Gastrocnemius medialis (tissue), 4 donors: ENCODE results near the gene IFT80. TPM values are rescaled to one million over a fixed set of nuclear protein-coding genes. Genes with fewer than 3 reads are reported as not detected.

Experiments
- ATAC-seq, 2 donors: fragments of 150-250 bp; one replicate each; pipeline ENCODE4 v1.9.1; 2016
- DNase-seq, 2 donors: peaks; one replicate each; pipeline ENCODE4 v3.0.0-alpha.2; 2019
- H3K27ac ChIP-seq, 4 donors: fragments of 200-600 bp; sonication (generic); 1 replicate in 1 of 4; 2 replicates in 3 of 4; pipeline ENCODE4 v1.5.1; 2016 to 2018; ENCODE audit warnings: mild to moderate bottlenecking in 2 of 4, moderate library complexity in 1 of 4
- H3K27me3 ChIP-seq, 3 donors: fragments of 200-600 bp; sonication (generic) in 2 of 3; 1 replicate in 1 of 3; 2 replicates in 2 of 3; pipeline versions ENCODE4 v1.5.1 to v1.6.0; 2016 to 2019; ENCODE audit warnings: mild to moderate bottlenecking in 1 of 3, moderate library complexity in 1 of 3
- H3K36me3 ChIP-seq, 2 donors: fragments of 200-600 bp; sonication (generic) in 1 of 2; one replicate each; pipeline ENCODE4 v1.5.1; 2017 to 2018
- H3K4me1 ChIP-seq, 2 donors: fragments of 200-600 bp; sonication (generic) in 1 of 2; one replicate each; pipeline ENCODE4 v1.5.1; 2016 to 2017; ENCODE audit warnings: mild to moderate bottlenecking in 2 of 2
- H3K4me3 ChIP-seq, 4 donors: fragments of 200-600 bp; sonication (generic) in 3 of 4; 1 replicate in 1 of 4; 2 replicates in 3 of 4; pipeline ENCODE4 v1.5.1; 2016 to 2019; ENCODE audit warnings: mild to moderate bottlenecking in 2 of 4
- H3K9me3 ChIP-seq, 3 donors: fragments of 200-600 bp; sonication (generic) in 2 of 3; 1 replicate in 1 of 3; 2 replicates in 2 of 3; pipeline ENCODE4 v1.5.1; 2016 to 2019
- CTCF ChIP-seq, 5 experiments: fragments of 450-650 bp in 3 of 5; fragments of 200-600 bp in 2 of 5; sonication (generic) in 2 of 5; IDR thresholded peaks in 4 of 5; conservative IDR thresholded peaks in 1 of 5; 1 replicate in 4 of 5; 2 replicates in 1 of 5; pipeline ENCODE4 v1.5.1; 2016 to 2019; ENCODE audit warnings: antibody characterized with exemption in 5 of 5, mild to moderate bottlenecking in 3 of 5, moderate library complexity in 3 of 5
- POLR2A ChIP-seq, 2 donors: fragments of 450-650 bp; IDR thresholded peaks; one replicate each; pipeline ENCODE4 v1.6.1; 2017; ENCODE audit warnings: antibody characterized with exemption in 2 of 2, mild to moderate bottlenecking in 2 of 2, moderate library complexity in 2 of 2
- in situ Hi-C, 4 donors: fragments of 200-750 bp; cut with MboI; loops; one replicate each; pipeline versions ENCODE4 v1.15.0 to v1.8.0; 2017; ENCODE audit warnings: low sequenced_read_pairs in 4 of 4
- intact Hi-C: fragments of 100-400 bp; cut with DNase I; formaldehyde crosslinking; loops from one replicate; pipeline ENCODE4 v1.15.1; 2023; ENCODE audit warnings: low total_unique reads
- total RNA-seq, 4 donors: library from RNA; depleted of rRNA; stranded (reverse); fragments of >200 nt; gene quantifications; one replicate each; pipeline versions ENCODE4 v1.1.0 to v1.2.3, GENCODE V29; 2016

Gene IFT80
- 1 to 10 TPM; 3.9 to 7.9 (median 6.0) TPM for total RNA-seq

GRCh38 chr3:160399125-160400029, at the start of gene IFT80, which contains the start of gene SMC4:
Gene IFT80, minus strand, starts transcription at chr3:160399225. Its CDS starts 14,625 bp downstream, at chr3:160384600.
Gene SMC4, plus strand, starts transcription at chr3:160399650. Its CDS starts 1,177 bp downstream, at chr3:160400827.
- peak; percentile 98 for ATAC-seq
- intact Hi-C loops (loop anchor here (2.0 to 10.0 kb wide), 3 partner anchors 165 to 1597 kb away; partner anchors contain the start of genes KPNA4, MFSD1 and NMD3), in situ Hi-C loops (loop anchor here in 2 of 4 donors (10.0 to 25.0 kb wide), 2 partner anchors 362 to 585 kb away; no protein-coding TSS in a partner anchor)
- peak; percentile 91 to 94 for DNase-seq
- H3K4me3 ChIP-seq, result peak within 1 kb of the TSS; percentile 51 to 88 (median 80)
- H3K27me3 ChIP-seq, result no peaks in the 10 kb centered on the region
- H3K9me3 ChIP-seq, result no peaks in the 10 kb centered on the region
- TF ChIP-seq CTCF (IDR thresholded peaks at IDR 0.05 in 4 of 5, conservative IDR thresholded peaks at IDR 0.05 in 1 of 5) (no peak), POLR2A (IDR thresholded peaks at IDR 0.05) (peak; percentile 45 to 75)
- H3K36me3 ChIP-seq, result no peaks in the 10 kb centered on the region
- peak within 1 kb of the TSS; percentile 82 to 87 (median 86) for H3K27ac ChIP-seq
- H3K4me1 ChIP-seq, result peaks cover 20 to 28% of the 10 kb centered on the region in 2 donors

DNA sequence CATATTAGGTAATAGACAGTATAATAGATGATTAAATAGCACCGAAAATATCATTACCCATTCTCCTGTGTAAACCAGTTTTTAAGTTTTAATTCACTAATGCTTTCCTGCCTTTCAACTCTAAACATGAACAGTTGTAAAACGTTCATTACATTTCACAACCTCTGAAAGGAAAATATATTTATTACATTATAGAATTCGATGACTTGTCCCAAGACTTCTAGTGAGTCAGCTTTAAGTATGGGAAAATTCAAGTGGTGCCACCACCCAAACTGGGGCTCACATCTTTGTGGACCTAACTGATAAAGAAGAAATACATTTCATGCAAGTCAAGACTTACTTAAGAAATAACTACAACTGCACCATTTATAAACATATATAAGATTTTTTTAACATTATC, 48.5 kb upstream of the IFT80 start:
- peaks cover 0 to 7% of the 10 kb centered on the region in 2 donors for H3K4me1 ChIP-seq
- H3K4me3 ChIP-seq, result no peak overlapping the region
- in situ Hi-C loops, result no loop called here
- no peak for ATAC-seq
- H3K9me3 ChIP-seq, result no peaks in the 10 kb centered on the region
- no peak overlapping the region for H3K27ac ChIP-seq
- intact Hi-C loops, result no loop called here
- H3K27me3 ChIP-seq, result peaks cover 27 to 42% (median 34%) of the 10 kb centered on the region in 3 donors
- H3K36me3 ChIP-seq, result no peaks in the 10 kb centered on the region
- no peak for TF ChIP-seq CTCF (IDR thresholded peaks at IDR 0.05 in 4 of 5, conservative IDR thresholded peaks at IDR 0.05 in 1 of 5)
- no peak for TF ChIP-seq POLR2A (IDR thresholded peaks at IDR 0.05)
- no peak for DNase-seq

DNA sequence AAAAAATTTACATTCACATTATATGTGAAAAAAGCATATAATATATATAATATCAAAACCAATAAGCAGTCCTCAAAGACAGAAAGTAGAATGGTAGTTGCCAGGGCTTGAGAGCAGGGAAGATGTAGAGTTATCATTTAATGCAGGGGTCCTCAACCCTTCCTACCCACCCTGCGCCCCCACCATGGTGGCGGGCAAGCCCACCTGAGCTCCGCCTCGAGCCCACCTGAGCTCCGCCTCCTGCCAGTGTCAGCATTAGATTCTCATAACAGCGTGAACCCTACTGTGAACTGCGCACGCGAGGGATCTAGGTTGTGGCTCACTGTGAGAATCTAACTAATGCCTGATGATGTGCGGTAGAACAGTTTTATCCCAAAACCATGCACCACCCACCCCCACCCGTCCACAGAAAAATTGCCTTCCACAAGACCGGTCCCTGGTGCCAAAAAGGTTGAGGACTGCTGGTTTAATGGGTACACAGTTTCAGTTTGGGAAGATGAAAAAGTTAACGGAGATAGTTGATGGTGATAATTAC, 47.6 kb upstream of the IFT80 start:
- no peak overlapping the region for H3K4me3 ChIP-seq
- DNase-seq, result no peak

GRCh38 chr3:160445854-160446253, 46.8 kb upstream of the IFT80 start:
- in situ Hi-C loops (no loop called here), intact Hi-C loops (no loop called here)
- peaks cover 27 to 42% (median 34%) of the 10 kb centered on the region in 3 donors for H3K27me3 ChIP-seq
- H3K4me1 ChIP-seq, result peaks cover 0 to 7% of the 10 kb centered on the region in 2 donors
- TF ChIP-seq POLR2A (IDR thresholded peaks at IDR 0.05), result no peak
- DNase-seq (no peak), ATAC-seq (no peak)
- H3K36me3 ChIP-seq, result no peaks in the 10 kb centered on the region
- no peak overlapping the region for H3K4me3 ChIP-seq
- H3K27ac ChIP-seq, result no peak overlapping the region
- H3K9me3 ChIP-seq, result no peaks in the 10 kb centered on the region

More for the DNA sequence above, 47.6 kb upstream of the IFT80 start:
- peaks cover 27 to 42% (median 34%) of the 10 kb centered on the region in 3 donors for H3K27me3 ChIP-seq
- in situ Hi-C loops (no loop called here), intact Hi-C loops (no loop called here)
- TF ChIP-seq CTCF (IDR thresholded peaks at IDR 0.05 in 4 of 5, conservative IDR thresholded peaks at IDR 0.05 in 1 of 5) (no peak), POLR2A (IDR thresholded peaks at IDR 0.05) (no peak)
- H3K9me3 ChIP-seq, result no peaks in the 10 kb centered on the region
- no peak for ATAC-seq
- H3K27ac ChIP-seq, result no peak overlapping the region
- peaks cover 0 to 7% of the 10 kb centered on the region in 2 donors for H3K4me1 ChIP-seq
- H3K36me3 ChIP-seq, result no peaks in the 10 kb centered on the region

- Histone ChIP-seq H3K27ac (no peak overlapping the region), H3K36me3 (no peaks in the 10 kb centered on the region), H3K9me3 (no peaks in the 10 kb centered on the region), H3K4me3 (no peak overlapping the region), H3K27me3 (peaks cover 15 to 29% (median 21%) of the 10 kb centered on the region in 3 donors), H3K4me1 (peaks cover 0 to 2% of the 10 kb centered on the region in 2 donors)
- DNase-seq, result no peak
- intact Hi-C loops (no loop called here), in situ Hi-C loops (no loop called here)
- ATAC-seq, result no peak
- no peak for TF ChIP-seq POLR2A (IDR thresholded peaks at IDR 0.05)
These were observed 45.4 kb upstream of the IFT80 start for GRCh38 chr3:160444411-160444810.
